Kidney (tissue), 14 donors: ENCODE data around the gene SLC38A8. TPM values are rescaled to one million over a fixed set of nuclear protein-coding genes. Genes with fewer than 3 reads are reported as not detected.

Experiments
- DNase-seq, 5 donors: peaks; one replicate each; pipeline ENCODE4 v3.0.0-alpha.2; 2013 to 2020
- FAIRE-seq: peaks from 2 replicates; lab custom pipeline; 2012; peaks lifted over from hg19 to GRCh38; lab: Jason Lieb, UNC
- H3K27ac ChIP-seq, 2 donors: one replicate each; pipeline ENCODE4 v1.7.0; 2013; ENCODE audit warnings: low read depth in 2 of 2, low read length in 2 of 2, inconsistent platforms in 1 of 2
- H3K27me3 ChIP-seq: one replicate; pipeline ENCODE4 v1.7.1; 2013; ENCODE audit warnings: low read length, inconsistent platforms; ENCODE audit not compliant: control insufficient read depth, insufficient read depth
- H3K36me3 ChIP-seq, 3 donors: one replicate each; pipeline versions ENCODE4 v1.7.0 to v1.7.1; 2013; ENCODE audit warnings: low read length in 3 of 3, control low read depth in 1 of 3, inconsistent platforms in 1 of 3; ENCODE audit not compliant: insufficient read depth in 3 of 3, control insufficient read depth in 2 of 3
- H3K4me1 ChIP-seq, 3 donors: one replicate each; pipeline versions ENCODE4 v1.7.0 to v1.7.1; 2013; ENCODE audit warnings: low read length in 3 of 3, inconsistent platforms in 1 of 3, low read depth in 1 of 3; ENCODE audit not compliant: control insufficient read depth in 2 of 3, insufficient read depth in 2 of 3
- H3K4me3 ChIP-seq, 3 donors: one replicate each; pipeline versions ENCODE4 v1.7.0 to v1.8.1; 2013; ENCODE audit warnings: low read length in 3 of 3, control low read depth in 1 of 3, inconsistent platforms in 1 of 3
- H3K9ac ChIP-seq, 3 donors: one replicate each; pipeline versions ENCODE4 v1.7.0 to v1.7.1; 2013; ENCODE audit warnings: low read length in 3 of 3, control low read depth in 1 of 3, inconsistent platforms in 1 of 3
- H3K9me3 ChIP-seq, 3 donors: one replicate each; pipeline versions ENCODE4 v1.7.0 to v1.7.1; 2013; ENCODE audit warnings: low read length in 3 of 3, control low read depth in 1 of 3, inconsistent platforms in 1 of 3; ENCODE audit not compliant: control insufficient read depth in 2 of 3, insufficient read depth in 1 of 3
- CTCF ChIP-seq: IDR thresholded peaks from 3 replicates; pipeline ENCODE4 v1.5.1; 2012; ENCODE audit warnings: mild to moderate bottlenecking, moderate library complexity, borderline replicate concordance; ENCODE audit not compliant: insufficient read depth; ENCODE audit errors: extremely low read depth
- intact Hi-C: fragments of 100-400 bp; cut with DNase I; formaldehyde crosslinking; loops from one replicate; pipeline ENCODE4 v1.11.1; 2022
- polyA plus RNA-seq: library from polyadenylated mRNA; stranded (reverse); fragments of 350-450 nt; fragmentation: Illumina TruSeq; extraction: RNeasy Lipid Tissue Mini Kit (QIAGEN cat#74804); gene quantifications from one replicate; pipeline ENCODE4 v1.2.3, GENCODE V29; 2014; ENCODE audit warnings: low read depth, low replicate concordance; ENCODE audit not compliant: insufficient read depth
- total RNA-seq: library from RNA; stranded (reverse); fragmentation: NEBNext Ultra II Directional; extraction: Animal tissue kit (Norgen Biotek cat#: 25700); gene quantifications from one replicate; pipeline ENCODE4 v1.2.1, GENCODE V29; 2021
- donor health status: control.
- donor health status: control.
- donor health status: control.
- donor health status: control.
- donor health status: control.
- donor health status: DM: yes; HTN: yes; CAD: no.
- donor health status: Normal renal cell carcinoma (clear cell type).

The SLC38A8 gene
- total and polyA plus RNA-seq, 2 donors from 2014 or later = 0.30 TPM; not detected in 1

GRCh38 chr16:84061236-84061819, 18.7 kb upstream of the SLC38A8 start:
- H3K9me3 ChIP-seq = no peaks in the 10 kb centered on the region
- H3K27ac ChIP-seq = no peak overlapping the region
- peaks cover 6 to 65% (median 47%) of the 10 kb centered on the region in 3 donors for H3K36me3 ChIP-seq
- no peak overlapping the region for H3K9ac ChIP-seq
- FAIRE-seq (no peak), DNase-seq (peak in 1 of 5 donors; percentile 48)
- H3K27me3 ChIP-seq = no peaks in the 10 kb centered on the region
- H3K4me1 ChIP-seq = no peaks in the 10 kb centered on the region
- intact Hi-C loops = no loop called here
- no peak overlapping the region for H3K4me3 ChIP-seq
- no peak for TF ChIP-seq CTCF

GRCh38 chr16:84059946-84060901, 17.6 kb upstream of the SLC38A8 start:
- FAIRE-seq (no peak), DNase-seq (no peak)

GRCh38 chr16:84059111-84059510, 16.5 kb upstream of the SLC38A8 start:
- Histone ChIP-seq H3K4me3 (no peak overlapping the region), H3K27ac (no peak overlapping the region), H3K27me3 (no peaks in the 10 kb centered on the region), H3K9ac (no peak overlapping the region), H3K9me3 (no peaks in the 10 kb centered on the region), H3K36me3 (peaks cover 4 to 80% (median 52%) of the 10 kb centered on the region in 3 donors), H3K4me1 (no peaks in the 10 kb centered on the region)
- intact Hi-C loops = loop anchor here (10.0 kb wide), 1 partner anchor 94 kb away; the partner anchor contains the start of gene NECAB2
- FAIRE-seq = no peak
- no peak for DNase-seq
- no peak for TF ChIP-seq CTCF

More at GRCh38 chr16:84059946-84060901, 17.6 kb upstream of the SLC38A8 start:
- Histone ChIP-seq H3K9ac (no peak overlapping the region), H3K27me3 (no peaks in the 10 kb centered on the region), H3K27ac (no peak overlapping the region), H3K4me3 (no peak overlapping the region), H3K36me3 (peaks cover 4 to 74% (median 43%) of the 10 kb centered on the region in 3 donors), H3K9me3 (no peaks in the 10 kb centered on the region), H3K4me1 (no peaks in the 10 kb centered on the region)
- no peak for TF ChIP-seq CTCF
- intact Hi-C loops = loop anchor here (10.0 kb wide), 1 partner anchor 95 kb away; the partner anchor contains the start of gene NECAB2
